KMS-11 (cell line): ENCODE results near the gene TENM3.

ENCODE experiments used
- H2AFZ ChIP-seq: fragments of 200-600 bp; sonication (generic); 2 replicates; pipeline ENCODE4 v1.6.1; 2016; ENCODE audit warnings: antibody characterized with exemption, mixed run types, low read depth
- H3K27ac ChIP-seq: fragments of 200-600 bp; sonication (generic); 2 replicates; pipeline ENCODE4 v1.6.1; 2016; ENCODE audit warnings: mild to moderate bottlenecking, mixed run types
- H3K27me3 ChIP-seq: fragments of 200-600 bp; sonication (generic); 2 replicates; pipeline ENCODE4 v1.6.1; 2017; ENCODE audit warnings: mild to moderate bottlenecking, low read depth, mixed run types, moderate library complexity; ENCODE audit not compliant: insufficient read depth
- H3K36me3 ChIP-seq: fragments of 200-600 bp; sonication (generic); 2 replicates; pipeline ENCODE4 v1.6.1; 2017; ENCODE audit warnings: mild to moderate bottlenecking, mixed run types; ENCODE audit not compliant: insufficient read depth
- H3K4me1 ChIP-seq: fragments of 200-600 bp; sonication (generic); 2 replicates; pipeline ENCODE4 v1.6.1; 2016; ENCODE audit warnings: mild to moderate bottlenecking, low read depth, mixed run types; ENCODE audit not compliant: poor library complexity, severe bottlenecking
- H3K4me2 ChIP-seq: fragments of 200-600 bp; sonication (generic); 2 replicates; pipeline ENCODE4 v1.7.0; 2016; ENCODE audit warnings: mild to moderate bottlenecking, mixed run types
- H3K4me3 ChIP-seq: fragments of 200-600 bp; sonication (generic); IDR thresholded peaks from 2 replicates; pipeline ENCODE4 v1.6.1; 2017; ENCODE audit warnings: low read depth, low read length, mixed read lengths; ENCODE audit not compliant: insufficient read depth
- H3K79me2 ChIP-seq: fragments of 200-600 bp; sonication (generic); 2 replicates; pipeline ENCODE4 v1.6.1; 2016; ENCODE audit warnings: low read depth, mixed run types; ENCODE audit not compliant: insufficient read depth
- H3K9ac ChIP-seq: fragments of 200-600 bp; sonication (generic); 2 replicates; pipeline ENCODE4 v1.6.1; 2016; ENCODE audit warnings: mild to moderate bottlenecking, mixed run types
- H4K20me1 ChIP-seq: fragments of 200-600 bp; sonication (generic); 2 replicates; pipeline ENCODE4 v1.6.1; 2016; ENCODE audit warnings: mild to moderate bottlenecking, mixed run types; ENCODE audit not compliant: insufficient read depth
- TF ChIP-seq, protein P1 (sequence below): fragments of 200-600 bp; sonication (generic); conservative IDR thresholded peaks from 2 replicates; pipeline ENCODE4 v1.6.1; 2017; ENCODE audit warnings: low read depth, mild to moderate bottlenecking, antibody characterized with exemption, low read length, moderate library complexity, mixed read lengths

The TENM3 gene

GRCh38 chr4:182504463-182504862 is 261.3 kb downstream of the TENM3 start:
- no peaks in the 10 kb centered on the region for H3K79me2 ChIP-seq

DNA sequence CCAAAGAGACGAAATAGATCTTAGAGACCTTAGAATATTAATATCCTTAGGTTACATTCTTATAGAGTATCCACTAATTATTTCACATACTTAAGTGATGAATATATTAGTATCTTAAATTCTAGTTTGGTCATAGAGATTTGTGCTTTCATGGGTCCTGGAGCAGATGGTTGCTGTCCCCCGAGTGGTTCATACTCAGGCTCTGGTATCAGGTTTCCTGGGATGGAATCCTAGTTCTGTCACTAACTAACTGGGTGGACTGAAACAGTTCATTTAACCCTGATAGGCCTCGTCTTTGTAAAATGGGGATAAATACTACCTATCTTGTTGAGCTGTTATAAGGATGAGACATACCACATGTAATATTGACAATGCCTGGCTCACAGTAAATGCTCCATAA is 264.6 kb downstream of the TENM3 start:
- H2AFZ ChIP-seq = no peak overlapping the region
- no peaks in the 10 kb centered on the region for H3K4me1 ChIP-seq
- no peak overlapping the region for H3K9ac ChIP-seq
- H3K4me2 ChIP-seq = no peak overlapping the region
- H3K4me3 ChIP-seq = no peak overlapping the region
- H3K27ac ChIP-seq = no peak overlapping the region
- TF ChIP-seq, protein P1, sequence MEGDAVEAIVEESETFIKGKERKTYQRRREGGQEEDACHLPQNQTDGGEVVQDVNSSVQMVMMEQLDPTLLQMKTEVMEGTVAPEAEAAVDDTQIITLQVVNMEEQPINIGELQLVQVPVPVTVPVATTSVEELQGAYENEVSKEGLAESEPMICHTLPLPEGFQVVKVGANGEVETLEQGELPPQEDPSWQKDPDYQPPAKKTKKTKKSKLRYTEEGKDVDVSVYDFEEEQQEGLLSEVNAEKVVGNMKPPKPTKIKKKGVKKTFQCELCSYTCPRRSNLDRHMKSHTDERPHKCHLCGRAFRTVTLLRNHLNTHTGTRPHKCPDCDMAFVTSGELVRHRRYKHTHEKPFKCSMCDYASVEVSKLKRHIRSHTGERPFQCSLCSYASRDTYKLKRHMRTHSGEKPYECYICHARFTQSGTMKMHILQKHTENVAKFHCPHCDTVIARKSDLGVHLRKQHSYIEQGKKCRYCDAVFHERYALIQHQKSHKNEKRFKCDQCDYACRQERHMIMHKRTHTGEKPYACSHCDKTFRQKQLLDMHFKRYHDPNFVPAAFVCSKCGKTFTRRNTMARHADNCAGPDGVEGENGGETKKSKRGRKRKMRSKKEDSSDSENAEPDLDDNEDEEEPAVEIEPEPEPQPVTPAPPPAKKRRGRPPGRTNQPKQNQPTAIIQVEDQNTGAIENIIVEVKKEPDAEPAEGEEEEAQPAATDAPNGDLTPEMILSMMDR = no peak
- no peaks in the 10 kb centered on the region for H3K27me3 ChIP-seq
- H3K79me2 ChIP-seq = no peaks in the 10 kb centered on the region
- no peaks in the 10 kb centered on the region for H4K20me1 ChIP-seq
- H3K36me3 ChIP-seq = no peaks in the 10 kb centered on the region

More at GRCh38 chr4:182504463-182504862, 261.3 kb downstream of the TENM3 start:
- Histone ChIP-seq H3K27me3 (no peaks in the 10 kb centered on the region), H3K4me2 (no peak overlapping the region), H2AFZ (no peak overlapping the region), H3K4me3 (no peak overlapping the region), H3K4me1 (no peaks in the 10 kb centered on the region), H3K27ac (no peak overlapping the region), H3K36me3 (no peaks in the 10 kb centered on the region), H4K20me1 (no peaks in the 10 kb centered on the region), H3K9ac (no peak overlapping the region)
- TF ChIP-seq, protein P1 = no peak

- H3K79me2 ChIP-seq = no peaks in the 10 kb centered on the region
Measured at GRCh38 chr4:182510836-182511235, 267.6 kb downstream of the TENM3 start.

GRCh38 chr4:182513587-182514291 is 270.5 kb downstream of the TENM3 start:
- H3K4me3 ChIP-seq = no peak overlapping the region
- no peaks in the 10 kb centered on the region for H3K36me3 ChIP-seq
- peaks cover 8% of the 10 kb centered on the region for H3K4me1 ChIP-seq
- H2AFZ ChIP-seq = no peak overlapping the region
- H3K79me2 ChIP-seq = no peaks in the 10 kb centered on the region
- no peak overlapping the region for H3K4me2 ChIP-seq
- no peak overlapping the region for H3K9ac ChIP-seq
- TF ChIP-seq, protein P1 = no peak
- H4K20me1 ChIP-seq = no peaks in the 10 kb centered on the region
- H3K27me3 ChIP-seq = no peaks in the 10 kb centered on the region
- H3K27ac ChIP-seq = no peak overlapping the region

More at GRCh38 chr4:182510836-182511235, 267.6 kb downstream of the TENM3 start:
- Histone ChIP-seq H3K27me3 (no peaks in the 10 kb centered on the region), H3K36me3 (no peaks in the 10 kb centered on the region), H3K4me1 (no peaks in the 10 kb centered on the region), H3K4me2 (no peak overlapping the region), H4K20me1 (no peaks in the 10 kb centered on the region), H3K27ac (no peak overlapping the region), H3K9ac (no peak overlapping the region), H3K4me3 (no peak overlapping the region), H2AFZ (no peak overlapping the region)
- TF ChIP-seq, protein P1 = no peak
